IPS-11a (cell line): ENCODE data around the gene POT1.

ENCODE experiments used
- H3K4me3 ChIP-seq: one replicate; pipeline ENCODE4 v1.5.1; 2013; ENCODE audit warnings: low read depth, low read length, control low read depth

The POT1 gene

GRCh38 chr7:124914298-124914697, 15.3 kb downstream of the POT1 start:
- H3K4me3 ChIP-seq, result no peak overlapping the region

GRCh38 chr7:124912972-124913371, 16.7 kb downstream of the POT1 start:
- no peak overlapping the region for H3K4me3 ChIP-seq

GRCh38 chr7:124909808-124910207, 19.8 kb downstream of the POT1 start:
- no peak overlapping the region for H3K4me3 ChIP-seq

- H3K4me3 ChIP-seq, result no peak overlapping the region
Observed at GRCh38 chr7:124908259-124908658, 21.4 kb downstream of the POT1 start.

- no peak overlapping the region for H3K4me3 ChIP-seq
Observed at GRCh38 chr7:124907490-124907889, 22.1 kb downstream of the POT1 start.

GRCh38 chr7:124898531-124898930, 31.1 kb downstream of the POT1 start:
- H3K4me3 ChIP-seq, result no peak overlapping the region

GRCh38 chr7:124896001-124896400, 33.6 kb downstream of the POT1 start:
- no peak overlapping the region for H3K4me3 ChIP-seq

- no peak overlapping the region for H3K4me3 ChIP-seq
Observed at GRCh38 chr7:124893140-124893827, 36.3 kb downstream of the POT1 start.

- H3K4me3 ChIP-seq, result no peak overlapping the region
Observed at GRCh38 chr7:124887247-124887646, 42.4 kb downstream of the POT1 start.

GRCh38 chr7:124881981-124882380, 47.6 kb downstream of the POT1 start:
- no peak overlapping the region for H3K4me3 ChIP-seq

GRCh38 chr7:124879771-124880170, 49.9 kb downstream of the POT1 start:
- H3K4me3 ChIP-seq, result no peak overlapping the region

GRCh38 chr7:124879103-124879502, 50.5 kb downstream of the POT1 start:
- H3K4me3 ChIP-seq, result no peak overlapping the region

GRCh38 chr7:124874644-124875163, 54.9 kb downstream of the POT1 start:
- H3K4me3 ChIP-seq, result no peak overlapping the region

GRCh38 chr7:124857672-124858235, 71.9 kb downstream of the POT1 start:
- H3K4me3 ChIP-seq, result no peak overlapping the region

- no peak overlapping the region for H3K4me3 ChIP-seq
Observed at GRCh38 chr7:124856299-124856888, 73.2 kb downstream of the POT1 start.

GRCh38 chr7:124843336-124843735, 86.3 kb downstream of the POT1 start:
- H3K4me3 ChIP-seq, result no peak overlapping the region

- no peak overlapping the region for H3K4me3 ChIP-seq
Observed at GRCh38 chr7:124840435-124840834, 89.2 kb downstream of the POT1 start.

- H3K4me3 ChIP-seq, result no peak overlapping the region
Observed at GRCh38 chr7:124839687-124840086, 89.9 kb downstream of the POT1 start.

- no peak overlapping the region for H3K4me3 ChIP-seq
Observed at GRCh38 chr7:124836173-124836572, 93.5 kb downstream of the POT1 start.

GRCh38 chr7:124818807-124819206, 110.8 kb downstream of the POT1 start:
- no peak overlapping the region for H3K4me3 ChIP-seq

- H3K4me3 ChIP-seq, result no peak overlapping the region
Observed at GRCh38 chr7:124813994-124814798, 115.4 kb downstream of the POT1 start.
